Right cardiac atrium (tissue), 5 donors: Measurements from ENCODE around the gene PPM1N. TPM values are rescaled to one million over a fixed set of nuclear protein-coding genes. Genes with fewer than 3 reads are reported as not detected.

ENCODE experiments used
- ATAC-seq, 2 donors: fragments of 200-7000 bp; cut with Tn5 transposase; one replicate each; pipeline versions ENCODE4 v1.8.0 to v1.9.1; 2020; ENCODE audit warnings: moderate library complexity in 2 of 2, mild to moderate bottlenecking in 1 of 2
- DNase-seq, 3 donors: peaks; one replicate each; pipeline ENCODE4 v3.0.0-alpha.2; 2020
- H3K27ac ChIP-seq: one replicate; pipeline ENCODE4 v1.5.1; 2013; ENCODE audit warnings: mild to moderate bottlenecking, low read length, control low read depth, moderate library complexity
- H3K27me3 ChIP-seq: one replicate; pipeline ENCODE4 v1.6.1; 2013; ENCODE audit not compliant: control insufficient read depth, insufficient read depth
- H3K4me1 ChIP-seq: one replicate; pipeline ENCODE4 v1.6.1; 2013; ENCODE audit warnings: low read length; ENCODE audit not compliant: control insufficient read depth, insufficient read depth
- H3K4me3 ChIP-seq: one replicate; pipeline ENCODE4 v1.5.1; 2013; ENCODE audit warnings: low read length, control low read depth
- H3K9me3 ChIP-seq: one replicate; pipeline ENCODE4 v1.6.1; 2013; ENCODE audit warnings: low read length; ENCODE audit not compliant: control insufficient read depth
- WGBS: extraction: QIAGEN DNeasy Blood & Tissue Kit; methylation state at CpG from one replicate; pipeline ENCODE4 v1.1.7; 2013; 5-methylcytosine and 5-hydroxymethylcytosine counted together
- intact Hi-C, 4 donors: fragments of 100-400 bp; cut with DNase I; formaldehyde crosslinking; loops; one replicate each; pipeline versions ENCODE4 v1.11.0 to v1.14.0; 2022 to 2023
- polyA plus RNA-seq: library from polyadenylated mRNA; stranded (reverse); fragments of 200-250 nt; gene quantifications from one replicate; pipeline ENCODE4 v1.2.3, GENCODE V29; 2013
- total RNA-seq, 4 donors: library from RNA; stranded (reverse); fragmentation: NEBNext Ultra II Directional; extraction: Animal tissue kit (Norgen Biotek cat#: 25700); gene quantifications; one replicate each; pipeline ENCODE4 v1.2.1, GENCODE V29; 2021
- donor health status: healthy with polysubstance abuse.
- donor health status: DM: no; HTN: yes; CAD: no.
- donor health status: DM: no; HTN: no; CAD: no.
- donor health status: DM: no; HTN: yes; CAD: no; lungs with severe emphysema.
- donor health status: DM: yes; HTN: yes; CAD: no.

Gene PPM1N
- total and polyA plus RNA-seq, 5 donors = 0.24 to 0.96 (median 0.91) TPM; not detected in 2

- WGBS = 58% methylated on average over 9 of the region's 9 CpGs
- H3K9me3 ChIP-seq = no peaks in the 10 kb centered on the region
- peaks cover 4% of the 10 kb centered on the region for H3K4me1 ChIP-seq
- peak overlapping the region; percentile 63 for H3K27ac ChIP-seq
- peak; percentile 76 to 89 (median 88) for DNase-seq
- H3K27me3 ChIP-seq = no peaks in the 10 kb centered on the region
- ATAC-seq = peak; percentile 52 to 60
- intact Hi-C loops = loop anchor here in 3 of 4 donors (10.0 kb wide), 2 partner anchors 49 to 119 kb away; no protein-coding TSS in a partner anchor
- H3K4me3 ChIP-seq = no peak overlapping the region
Measured at GRCh38 chr19:45526143-45526542, 27.9 kb downstream of the PPM1N start.

GRCh38 chr19:45526971-45527370, 28.7 kb downstream of the PPM1N start:
- intact Hi-C loops = loop anchor here in 3 of 4 donors (10.0 kb wide), 2 partner anchors 48 to 118 kb away; no protein-coding TSS in a partner anchor
- Histone ChIP-seq H3K27ac (no peak overlapping the region), H3K4me3 (no peak overlapping the region), H3K9me3 (no peaks in the 10 kb centered on the region), H3K27me3 (no peaks in the 10 kb centered on the region), H3K4me1 (peaks cover 4% of the 10 kb centered on the region)
- 92% methylated on average over 4 of the region's 4 CpGs for WGBS
- no peak for ATAC-seq
- peak in 1 of 3 donors; percentile 21 for DNase-seq

GRCh38 chr19:45527731-45528130, 29.5 kb downstream of the PPM1N start:
- 63% methylated on average over 15 of the region's 15 CpGs for WGBS
- Histone ChIP-seq H3K9me3 (no peaks in the 10 kb centered on the region), H3K4me1 (peaks cover 4% of the 10 kb centered on the region), H3K27me3 (no peaks in the 10 kb centered on the region), H3K27ac (no peak overlapping the region), H3K4me3 (no peak overlapping the region)
- DNase-seq (peak in 1 of 3 donors; percentile 42), ATAC-seq (peak in 1 of 2 donors; percentile 7)
- intact Hi-C loops = loop anchor here in 3 of 4 donors (10.0 kb wide), 2 partner anchors 47 to 117 kb away; no protein-coding TSS in a partner anchor

GRCh38 chr19:45528149-45528743, 30.0 kb downstream of the PPM1N start:
- 30% methylated on average over 17 of the region's 17 CpGs for WGBS
- no peak overlapping the region for H3K4me3 ChIP-seq
- no peak overlapping the region for H3K27ac ChIP-seq
- no peaks in the 10 kb centered on the region for H3K9me3 ChIP-seq
- intact Hi-C loops = loop anchor here in 3 of 4 donors (10.0 kb wide), 2 partner anchors 47 to 117 kb away; no protein-coding TSS in a partner anchor
- DNase-seq (peak in 1 of 3 donors; percentile 36), ATAC-seq (peak in 1 of 2 donors; percentile 10)
- no peaks in the 10 kb centered on the region for H3K27me3 ChIP-seq
- H3K4me1 ChIP-seq = peaks cover 4% of the 10 kb centered on the region

GRCh38 chr19:45528744-45529419, 30.6 kb downstream of the PPM1N start:
- no peak overlapping the region for H3K27ac ChIP-seq
- ATAC-seq = peak; percentile 27 to 45

GRCh38 chr19:45529420-45529785, 31.2 kb downstream of the PPM1N start:
- ATAC-seq (no peak), DNase-seq (peak in 1 of 3 donors; percentile 30)
- H3K27ac ChIP-seq = no peak overlapping the region
- H3K27me3 ChIP-seq = no peaks in the 10 kb centered on the region
- intact Hi-C loops = loop anchor here in 3 of 4 donors (10.0 kb wide), 2 partner anchors 45 to 115 kb away; no protein-coding TSS in a partner anchor
- H3K9me3 ChIP-seq = no peaks in the 10 kb centered on the region
- H3K4me3 ChIP-seq = no peak overlapping the region
- H3K4me1 ChIP-seq = peaks cover 4% of the 10 kb centered on the region
- 33% methylated on average over 14 of the region's 14 CpGs for WGBS

More at GRCh38 chr19:45528744-45529419, 30.6 kb downstream of the PPM1N start:
- Histone ChIP-seq H3K4me3 (no peak overlapping the region), H3K4me1 (peaks cover 4% of the 10 kb centered on the region), H3K27me3 (no peaks in the 10 kb centered on the region), H3K9me3 (no peaks in the 10 kb centered on the region)
- intact Hi-C loops = loop anchor here in 3 of 4 donors (10.0 kb wide), 2 partner anchors 46 to 116 kb away; no protein-coding TSS in a partner anchor
- DNase-seq = peak in 1 of 3 donors; percentile 57
- 7% methylated on average over 49 of the region's 49 CpGs for WGBS

- DNase-seq = no peak
- intact Hi-C loops = no loop called here
- WGBS = 97% methylated on average over 1 of the region's 1 CpG
- no peak overlapping the region for H3K27ac ChIP-seq
- peaks cover 4% of the 10 kb centered on the region for H3K4me1 ChIP-seq
- no peak for ATAC-seq
- no peaks in the 10 kb centered on the region for H3K9me3 ChIP-seq
- H3K4me3 ChIP-seq = no peak overlapping the region
- no peaks in the 10 kb centered on the region for H3K27me3 ChIP-seq
Measured at GRCh38 chr19:45531349-45531748, 33.1 kb downstream of the PPM1N start.

- H3K27ac ChIP-seq = no peak overlapping the region
- DNase-seq = peak in 1 of 3 donors; percentile 25
- ATAC-seq = no peak
- no peak overlapping the region for H3K4me3 ChIP-seq
- H3K9me3 ChIP-seq = no peaks in the 10 kb centered on the region
- no peaks in the 10 kb centered on the region for H3K4me1 ChIP-seq
- intact Hi-C loops = no loop called here
- H3K27me3 ChIP-seq = no peaks in the 10 kb centered on the region
- 85% methylated on average over 9 of the region's 9 CpGs for WGBS
Measured at GRCh38 chr19:45539459-45539858, 41.2 kb downstream of the PPM1N start.

- Histone ChIP-seq H3K4me3 (no peak overlapping the region), H3K27ac (no peak overlapping the region), H3K9me3 (no peaks in the 10 kb centered on the region), H3K27me3 (no peaks in the 10 kb centered on the region), H3K4me1 (no peaks in the 10 kb centered on the region)
- ATAC-seq (no peak), DNase-seq (no peak)
- 75% methylated on average over 7 of the region's 7 CpGs for WGBS
- intact Hi-C loops = no loop called here
Measured at GRCh38 chr19:45542234-45542668, 44.0 kb downstream of the PPM1N start.

GRCh38 chr19:45547211-45547770, 49.0 kb downstream of the PPM1N start:
- DNase-seq = peak in 1 of 3 donors; percentile 1
- no peak overlapping the region for H3K4me3 ChIP-seq
- H3K27me3 ChIP-seq = no peaks in the 10 kb centered on the region
- 89% methylated on average over 10 of the region's 10 CpGs for WGBS
- intact Hi-C loops = no loop called here
- no peak for ATAC-seq
- no peaks in the 10 kb centered on the region for H3K9me3 ChIP-seq
- no peak overlapping the region for H3K27ac ChIP-seq
- no peaks in the 10 kb centered on the region for H3K4me1 ChIP-seq
